ENCODE data around the gene JAG2.

DNA sequence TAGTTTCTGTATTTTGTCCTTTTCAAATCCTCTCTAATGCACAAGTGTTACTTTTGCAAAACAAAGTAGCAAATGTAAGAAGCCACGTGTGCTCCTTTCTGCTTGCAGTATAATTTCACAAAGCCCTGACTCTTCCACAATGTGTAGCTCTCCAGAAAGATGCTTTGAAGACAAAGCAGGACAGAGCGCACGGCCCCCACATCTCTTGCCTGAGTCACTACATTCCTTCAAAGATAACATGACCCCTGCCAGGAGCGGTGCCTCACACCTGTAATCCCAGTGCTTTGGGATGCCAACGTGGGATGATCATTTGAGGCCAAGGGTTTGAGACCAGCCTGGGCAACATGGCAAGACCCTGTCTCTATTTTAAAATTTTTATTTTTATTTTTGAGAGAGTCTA, 40.5 kb downstream of the JAG2 start:
- TF ChIP-seq, protein P1, sequence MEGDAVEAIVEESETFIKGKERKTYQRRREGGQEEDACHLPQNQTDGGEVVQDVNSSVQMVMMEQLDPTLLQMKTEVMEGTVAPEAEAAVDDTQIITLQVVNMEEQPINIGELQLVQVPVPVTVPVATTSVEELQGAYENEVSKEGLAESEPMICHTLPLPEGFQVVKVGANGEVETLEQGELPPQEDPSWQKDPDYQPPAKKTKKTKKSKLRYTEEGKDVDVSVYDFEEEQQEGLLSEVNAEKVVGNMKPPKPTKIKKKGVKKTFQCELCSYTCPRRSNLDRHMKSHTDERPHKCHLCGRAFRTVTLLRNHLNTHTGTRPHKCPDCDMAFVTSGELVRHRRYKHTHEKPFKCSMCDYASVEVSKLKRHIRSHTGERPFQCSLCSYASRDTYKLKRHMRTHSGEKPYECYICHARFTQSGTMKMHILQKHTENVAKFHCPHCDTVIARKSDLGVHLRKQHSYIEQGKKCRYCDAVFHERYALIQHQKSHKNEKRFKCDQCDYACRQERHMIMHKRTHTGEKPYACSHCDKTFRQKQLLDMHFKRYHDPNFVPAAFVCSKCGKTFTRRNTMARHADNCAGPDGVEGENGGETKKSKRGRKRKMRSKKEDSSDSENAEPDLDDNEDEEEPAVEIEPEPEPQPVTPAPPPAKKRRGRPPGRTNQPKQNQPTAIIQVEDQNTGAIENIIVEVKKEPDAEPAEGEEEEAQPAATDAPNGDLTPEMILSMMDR (IDR thresholded peaks at IDR 0.05), result no peak
- no peak for TF ChIP-seq POLR2A (IDR thresholded peaks at IDR 0.05)
